Measurements from ENCODE around the gene TNRC6C. TPM values are rescaled to one million over a fixed set of nuclear protein-coding genes. Genes with fewer than 3 reads are reported as not detected.

Gene TNRC6C
- total and polyA plus RNA-seq, 2 of the 13 experiments (the other 11 are each of a cell fraction or from before 2014, with no cell fraction given): 0.66 to 4.9 TPM

- no peak for TF ChIP-seq ZNF44 (CRISPR knock-in tag; IDR thresholded peaks at IDR 0.05)
- TF ChIP-seq ATF6 (CRISPR knock-in tag; conservative IDR thresholded peaks at IDR 0.05): no peak
- TF ChIP-seq PRDM4 (CRISPR knock-in tag; IDR thresholded peaks at IDR 0.05; ENCODE audit: borderline replicate concordance): no peak
- TF ChIP-seq CAMTA2 (CRISPR knock-in tag; IDR thresholded peaks at IDR 0.05; ENCODE audit: borderline replicate concordance): no peak
- TF ChIP-seq ZNF589 (CRISPR knock-in tag; conservative IDR thresholded peaks at IDR 0.05): no peak
- TF ChIP-seq EP300 (IDR thresholded peaks at IDR 0.05; ENCODE audit: low read depth in 2 of 2, low read length in 2 of 2): no peak
- TF ChIP-seq EP300 (CRISPR knock-in tag; IDR thresholded peaks at IDR 0.05; ENCODE audit: borderline replicate concordance): no peak
- no peak for TF ChIP-seq LCORL (IDR thresholded peaks at IDR 0.05)
- no peak; the same call in 1 of the 2 replicates for TF ChIP-seq LCORL (CRISPR knock-in tag; IDR thresholded peaks at IDR 0.05)
- no peak for TF ChIP-seq ZNF441 (CRISPR knock-in tag; IDR thresholded peaks at IDR 0.05; ENCODE audit: borderline replicate concordance)
- no peak for TF ChIP-seq ZNF616 (CRISPR knock-in tag; IDR thresholded peaks at IDR 0.05; ENCODE audit: low read depth)
- TF ChIP-seq ZNF432 (CRISPR knock-in tag; IDR thresholded peaks at IDR 0.05; ENCODE audit: borderline replicate concordance): no peak
- no peak for TF ChIP-seq ZNF407 (CRISPR knock-in tag; IDR thresholded peaks at IDR 0.05; ENCODE audit: not compliant biosample characterization)
- no peak for TF ChIP-seq PLRG1 (conservative IDR thresholded peaks at IDR 0.05)
- no peak for TF ChIP-seq E2F5 (CRISPR knock-in tag; conservative IDR thresholded peaks at IDR 0.05)
Observed at GRCh38 chr17:78133971-78134898, 175.7 kb downstream of the TNRC6C start (continued).
